COLO668 (cell line): ENCODE measurements around the gene CHST11.

Source experiments
- DNase-seq: peaks from one replicate; lab custom pipeline; 2025; ENCODE audit not compliant: unreplicated experiment; lab: John Stamatoyannopoulos, UW

The CHST11 gene

DNA sequence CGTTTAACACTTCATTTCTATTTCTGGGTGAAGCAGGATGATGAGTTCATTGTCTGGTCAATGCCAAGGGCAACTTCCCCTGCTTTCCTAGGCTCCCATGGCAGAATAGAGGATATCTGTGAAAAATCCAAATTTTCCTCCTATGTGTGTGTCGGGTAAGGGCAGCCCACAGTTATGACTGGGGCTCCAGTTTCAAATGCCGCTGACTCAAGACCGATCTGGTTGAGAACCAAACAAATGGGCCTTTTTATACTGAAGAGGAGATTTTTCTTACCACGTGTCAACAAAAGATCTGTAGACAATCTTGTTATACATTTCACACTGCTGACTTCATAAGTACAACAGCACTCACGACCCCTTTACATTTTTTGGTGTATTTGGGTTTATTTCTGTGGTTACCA is 120.8 kb downstream of the CHST11 start:
- DNase-seq: no peak

DNA sequence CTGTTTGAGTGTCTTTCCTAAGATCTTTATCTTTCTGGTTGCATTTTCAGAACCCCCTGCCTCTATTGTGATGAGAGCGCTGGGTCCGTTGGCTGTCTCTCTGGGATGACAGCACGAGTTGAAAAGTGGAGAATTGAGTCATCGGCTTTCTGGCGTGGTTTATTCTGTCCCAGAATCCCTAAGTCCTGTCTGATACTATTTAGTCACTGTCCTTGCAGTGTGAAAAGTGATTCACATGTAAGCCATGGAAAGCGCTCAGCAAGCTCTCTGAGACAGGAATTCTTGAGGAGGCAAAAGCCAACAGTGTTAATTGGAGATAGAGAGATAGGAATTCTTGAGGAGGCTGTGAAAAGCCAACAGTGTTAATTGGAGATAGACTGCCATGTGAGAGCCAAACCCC is 121.7 kb downstream of the CHST11 start:
- DNase-seq: no peak

DNA sequence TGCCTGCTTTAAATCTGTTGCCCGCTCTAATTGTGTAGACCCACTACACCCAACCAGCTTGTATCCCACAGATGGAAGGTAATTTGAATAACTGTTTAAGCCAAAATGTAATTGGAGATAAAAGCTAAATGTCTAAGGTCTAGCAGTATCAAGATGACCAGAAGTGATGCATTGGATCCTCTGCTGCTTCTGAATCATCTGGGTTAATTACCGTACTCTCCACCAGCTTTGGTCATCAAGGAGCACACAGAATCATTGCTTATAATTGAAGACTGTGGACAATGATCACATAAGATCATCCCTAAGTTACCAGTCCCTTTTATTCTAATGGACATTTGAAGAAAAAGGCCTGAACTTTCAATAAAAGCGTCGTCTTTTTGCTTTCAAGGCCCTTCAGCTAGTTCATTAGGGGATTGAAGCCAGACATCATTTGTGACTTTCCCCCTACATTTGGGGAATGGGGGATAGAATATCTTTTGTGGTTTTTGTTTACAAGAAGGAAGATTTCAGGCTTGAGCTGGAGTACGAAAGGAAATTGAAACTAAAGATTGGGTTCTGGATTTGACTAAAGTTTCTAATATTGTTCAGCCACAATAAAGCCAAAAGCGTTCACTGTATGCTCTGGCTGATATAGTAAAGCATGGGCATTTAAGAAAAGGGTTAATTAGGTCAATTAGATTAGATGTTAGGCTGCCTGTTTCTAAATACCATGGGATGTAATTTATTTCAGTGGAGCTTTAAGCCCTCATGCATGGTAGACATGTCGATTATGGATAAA is 123.2 kb downstream of the CHST11 start:
- DNase-seq: no peak

DNA sequence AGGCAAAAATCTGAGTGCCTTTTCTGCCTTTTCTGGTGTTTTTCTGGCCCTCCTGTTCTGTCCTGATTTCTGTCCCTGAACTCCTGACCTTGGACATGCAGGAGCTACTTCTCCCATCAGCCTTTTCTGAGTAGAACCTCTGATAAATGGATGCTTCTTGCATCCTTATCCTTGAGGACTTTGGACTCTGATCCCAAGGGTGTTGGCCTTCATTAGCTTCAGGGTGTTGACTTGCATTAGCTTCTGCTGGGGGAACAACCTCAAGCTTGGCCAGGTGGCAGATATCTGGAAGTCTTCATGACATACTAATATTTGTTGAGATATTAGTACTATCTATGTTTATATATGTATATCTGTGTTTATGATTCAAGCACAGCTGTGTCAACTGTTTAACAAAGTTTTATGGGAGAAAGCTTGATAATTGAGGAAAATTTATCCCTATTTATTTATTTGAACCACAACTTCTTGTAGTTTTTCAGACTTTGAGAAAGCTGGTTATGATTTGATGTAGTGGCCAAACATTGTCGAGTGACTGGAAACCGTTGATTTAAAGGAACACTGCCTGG is 124.3 kb downstream of the CHST11 start:
- no peak for DNase-seq

DNA sequence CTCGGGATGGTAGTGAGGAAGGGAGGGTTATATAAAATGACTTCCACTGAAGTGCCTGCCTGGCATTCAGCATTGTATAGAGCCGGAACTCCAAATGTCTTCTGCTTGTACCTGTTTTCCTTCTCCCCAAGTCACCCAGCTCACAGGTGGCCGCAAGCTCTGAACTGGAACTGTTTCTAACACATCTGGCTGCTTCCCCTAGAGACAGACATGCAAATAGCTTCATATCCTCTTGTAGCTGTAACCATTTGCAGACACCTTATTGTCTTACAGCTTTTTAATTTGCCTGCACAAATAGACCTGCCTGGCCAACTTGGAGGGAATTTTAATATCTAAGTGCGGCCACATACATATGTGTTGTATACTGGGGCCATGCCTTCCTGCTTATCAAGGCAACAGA is 126.0 kb downstream of the CHST11 start:
- no peak for DNase-seq

DNA sequence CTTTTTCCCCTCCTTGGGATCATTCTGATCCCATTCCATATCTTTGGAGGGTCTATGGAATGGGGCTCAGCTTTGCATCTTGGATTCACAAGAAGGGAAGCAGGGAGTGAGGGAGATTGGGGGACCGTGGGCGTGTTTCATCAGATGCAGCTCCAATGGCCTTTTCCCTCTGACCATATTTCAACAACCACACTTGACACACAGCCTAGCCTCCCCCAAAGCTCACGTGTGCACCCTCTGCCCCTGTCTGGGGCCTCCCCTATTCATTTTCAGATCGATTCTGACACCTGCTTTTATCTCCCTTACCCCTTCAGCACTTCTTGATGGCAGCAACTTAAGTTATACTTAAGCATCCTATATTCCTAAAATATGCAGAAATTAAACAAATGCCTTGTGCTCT is 126.6 kb downstream of the CHST11 start:
- no peak for DNase-seq

DNA sequence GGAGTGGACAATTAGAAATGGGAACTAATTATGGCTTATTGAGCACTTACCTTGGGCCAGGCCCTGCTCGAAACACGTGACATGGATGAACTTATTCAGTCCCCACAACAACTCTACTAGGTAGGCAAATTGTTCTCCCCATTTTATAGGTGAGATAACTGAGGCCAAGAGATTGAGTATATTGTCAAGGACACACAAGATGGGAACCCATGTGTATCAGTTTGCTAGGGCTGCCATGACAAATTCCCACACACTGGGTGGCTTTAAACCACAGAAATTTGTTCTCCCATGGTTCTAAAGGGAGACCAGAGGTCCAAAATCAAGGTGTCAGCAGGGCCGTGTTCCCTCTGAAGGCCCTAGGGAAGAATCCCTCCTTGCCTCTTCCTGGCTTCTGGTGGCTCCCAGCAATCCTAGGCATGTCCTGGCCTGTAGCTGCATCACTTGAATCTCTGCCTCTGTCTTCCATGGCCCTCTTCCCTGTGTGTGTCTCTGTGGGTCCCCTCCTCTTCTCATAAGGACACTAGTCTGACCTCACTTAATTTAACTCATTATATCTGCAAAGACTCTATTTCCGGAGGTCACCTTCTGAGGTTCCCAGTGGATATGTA is 128.8 kb downstream of the CHST11 start:
- no peak for DNase-seq

DNA sequence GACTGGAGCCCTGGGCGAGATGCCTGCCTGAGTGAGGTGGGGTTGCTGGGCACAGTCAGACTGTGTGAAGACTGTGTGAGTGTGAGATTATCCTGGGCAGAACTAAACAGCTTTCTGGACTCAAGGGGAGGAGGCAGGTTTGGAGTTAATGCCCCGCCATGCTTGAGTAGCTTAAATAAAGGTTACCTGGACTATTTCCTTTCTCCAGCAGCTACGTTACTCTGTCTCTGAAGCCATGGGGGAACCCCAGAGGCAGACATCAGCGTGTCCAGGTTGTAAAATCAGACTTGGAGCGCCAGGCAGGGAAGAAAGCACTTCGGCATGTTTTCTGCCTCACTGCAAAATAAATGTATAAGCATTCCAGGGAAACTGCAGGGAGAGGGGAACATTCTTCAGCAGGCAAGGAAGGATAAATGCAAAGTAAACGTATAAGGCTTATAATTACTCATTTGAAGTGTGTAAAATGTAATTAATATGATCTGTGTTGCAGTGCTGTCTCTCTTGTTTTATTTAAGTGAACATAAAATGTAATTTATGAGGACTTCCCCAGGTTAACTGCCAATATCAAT is 129.7 kb downstream of the CHST11 start:
- DNase-seq: no peak

DNA sequence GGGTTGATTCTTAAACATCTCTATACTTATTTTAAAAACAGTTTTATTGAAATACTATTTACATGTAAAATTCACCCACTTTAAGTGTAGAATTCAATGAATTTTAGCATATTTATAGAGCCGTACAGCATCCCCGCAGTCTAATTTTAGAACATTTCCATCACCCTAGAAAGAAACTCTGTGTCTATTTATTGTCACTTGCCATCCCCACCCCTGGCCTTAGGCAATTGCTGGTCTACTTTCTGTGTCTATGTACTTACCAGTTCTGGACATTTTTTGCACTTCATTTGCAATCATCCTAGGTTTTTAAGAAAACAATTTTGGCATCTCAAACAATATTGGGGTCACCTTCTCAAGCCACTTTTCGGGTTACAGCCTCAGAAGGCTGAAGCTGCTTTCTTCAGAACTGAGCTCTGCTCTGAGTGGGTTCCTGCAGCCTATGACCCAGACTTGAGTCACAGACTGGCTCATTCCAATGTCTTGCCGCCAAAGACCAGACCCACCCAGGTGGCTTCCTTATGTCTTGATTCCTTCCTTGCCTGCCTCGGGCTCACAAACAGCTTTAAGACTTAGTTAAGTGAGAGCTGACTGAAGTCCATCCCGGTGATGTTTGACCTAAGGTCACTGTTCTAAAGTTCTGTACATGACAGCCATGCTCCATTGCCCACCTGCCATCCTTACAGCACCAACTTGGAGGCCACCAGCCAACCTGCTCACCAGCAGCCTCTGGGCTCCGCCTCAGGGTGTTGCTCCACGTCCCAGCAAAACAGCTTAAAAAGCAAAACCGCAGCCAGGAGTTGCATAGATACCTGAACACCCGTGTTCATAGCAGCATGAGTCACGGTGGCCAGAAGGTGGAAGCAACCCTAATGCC is 131.5 kb downstream of the CHST11 start:
- no peak for DNase-seq

DNA sequence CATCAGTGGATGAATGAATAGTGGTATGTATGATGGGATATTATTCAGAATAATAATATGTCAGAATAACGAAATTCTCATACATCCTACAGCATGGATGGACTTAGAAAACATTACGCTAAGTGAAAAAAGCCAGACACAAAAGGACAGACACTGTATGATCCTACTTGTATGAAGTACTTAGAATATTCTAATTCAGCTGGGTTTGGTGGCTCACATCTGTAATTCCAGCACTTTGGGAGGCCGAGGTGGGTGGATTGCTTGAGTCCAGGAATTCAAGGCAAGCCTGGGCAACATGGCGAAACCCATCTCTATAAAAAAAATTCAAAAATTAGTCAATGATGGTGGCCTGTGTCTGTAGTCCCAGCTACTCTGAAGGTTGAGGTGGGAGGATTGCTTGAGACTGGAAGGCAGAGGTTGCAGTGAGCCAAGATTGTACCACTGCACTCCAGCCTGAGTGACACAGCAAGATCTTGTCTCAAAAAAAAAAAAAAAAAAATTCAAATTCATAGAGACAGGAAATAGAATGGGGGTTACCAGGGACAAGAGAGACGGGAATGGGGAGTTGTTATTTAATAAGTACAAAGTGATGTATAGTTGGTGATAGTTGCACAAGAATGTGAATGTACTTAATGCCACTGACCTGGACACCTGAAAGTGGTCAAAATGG is 132.3 kb downstream of the CHST11 start:
- no peak for DNase-seq

DNA sequence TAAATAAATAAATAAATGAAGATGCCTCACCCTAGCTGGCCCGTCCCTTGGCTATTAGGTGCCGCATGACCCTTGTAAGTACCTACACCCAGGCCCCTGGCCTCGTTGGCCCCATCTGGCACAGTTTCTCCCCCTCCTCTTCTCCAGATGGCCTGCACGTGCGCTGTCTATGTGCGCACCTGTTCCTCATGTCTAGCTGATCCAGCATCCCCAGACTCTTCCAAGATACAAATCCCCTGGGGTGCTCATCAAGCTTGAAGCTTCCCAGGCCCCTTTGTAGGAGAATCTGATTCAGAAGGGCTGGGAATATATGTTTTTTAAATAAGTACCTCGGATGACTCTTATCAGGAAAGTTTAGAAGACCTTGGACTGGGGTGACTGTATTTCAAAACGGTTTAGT is 133.3 kb downstream of the CHST11 start:
- DNase-seq: no peak

DNA sequence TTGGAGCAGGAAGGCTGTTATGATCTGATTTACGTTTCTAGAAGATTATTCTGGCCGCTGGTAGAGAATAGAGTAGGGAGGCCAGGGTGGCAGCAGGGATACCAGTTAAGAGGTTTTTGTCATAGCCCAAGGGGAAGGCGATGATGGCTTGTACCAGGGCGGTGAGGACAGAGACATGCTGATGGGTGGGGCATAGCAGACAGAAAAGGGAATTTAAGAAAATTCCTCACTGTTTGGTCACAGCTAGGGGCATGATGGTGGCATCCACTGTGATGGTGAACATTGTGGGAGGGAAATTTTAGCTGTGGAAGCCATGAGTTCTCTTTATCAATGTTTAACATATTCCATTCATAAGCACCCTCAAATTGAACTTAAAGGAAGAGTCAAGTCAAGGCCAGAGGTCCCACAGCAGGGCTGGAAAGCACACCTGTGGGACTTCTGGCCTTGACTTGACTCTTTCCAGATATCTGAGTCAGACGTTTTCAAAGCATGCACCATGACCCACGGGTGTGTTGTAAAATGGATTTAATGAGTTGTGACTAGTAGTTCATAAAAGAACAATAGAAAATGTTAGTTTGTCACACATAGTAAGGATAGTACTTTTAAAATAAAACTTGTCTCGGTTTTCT is 134.6 kb downstream of the CHST11 start:
- no peak for DNase-seq

DNA sequence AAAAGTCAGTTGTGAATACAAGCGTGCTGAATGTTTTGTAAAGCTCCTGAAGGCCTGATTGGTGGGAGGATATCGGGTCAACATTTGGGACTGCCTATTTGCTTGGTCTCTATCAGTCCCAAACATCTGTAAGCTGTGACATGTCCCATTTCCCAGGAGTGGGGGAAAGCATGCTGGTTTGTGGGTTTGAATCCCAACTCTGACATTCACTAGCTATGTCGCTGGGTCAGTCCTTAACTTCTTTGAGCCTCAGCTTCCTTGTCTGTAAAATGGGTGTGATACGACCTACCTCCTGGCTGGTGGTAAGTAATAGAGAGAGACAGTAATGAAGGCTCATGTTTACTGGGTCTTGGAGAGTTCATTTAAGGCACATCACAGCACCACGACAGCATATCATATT is 136.7 kb downstream of the CHST11 start:
- DNase-seq: no peak

DNA sequence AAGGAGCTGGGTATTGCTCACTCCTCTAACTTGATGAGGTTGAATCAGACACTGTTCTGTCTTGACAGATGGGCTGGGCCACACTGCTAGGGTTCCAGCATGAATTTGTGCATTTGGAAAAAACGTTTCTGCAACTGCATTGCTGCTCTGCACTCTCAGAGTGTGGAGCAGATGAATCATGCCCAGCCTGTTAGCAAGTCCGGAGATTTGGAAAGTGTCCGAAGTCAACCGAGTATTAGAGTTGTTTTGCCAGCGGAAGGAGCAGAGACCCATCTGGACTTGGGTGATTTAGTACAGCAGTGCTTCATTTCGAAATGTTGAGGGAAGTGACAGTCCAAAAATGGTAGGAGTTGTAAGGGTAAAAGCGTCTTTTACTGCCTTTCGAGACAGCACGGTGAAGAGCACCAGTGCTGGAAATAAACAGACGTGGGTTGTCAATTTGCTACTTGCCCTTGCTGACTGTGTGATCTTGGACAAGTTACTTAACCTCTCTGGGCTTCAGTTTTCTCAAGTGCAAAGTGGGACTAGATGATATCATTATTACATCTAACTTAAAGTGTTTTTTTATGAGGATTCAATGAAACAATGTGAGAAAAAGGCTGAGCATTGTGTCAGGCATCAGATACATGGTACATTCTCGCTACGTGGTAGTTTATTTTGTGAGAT is 139.5 kb downstream of the CHST11 start:
- DNase-seq: no peak

DNA sequence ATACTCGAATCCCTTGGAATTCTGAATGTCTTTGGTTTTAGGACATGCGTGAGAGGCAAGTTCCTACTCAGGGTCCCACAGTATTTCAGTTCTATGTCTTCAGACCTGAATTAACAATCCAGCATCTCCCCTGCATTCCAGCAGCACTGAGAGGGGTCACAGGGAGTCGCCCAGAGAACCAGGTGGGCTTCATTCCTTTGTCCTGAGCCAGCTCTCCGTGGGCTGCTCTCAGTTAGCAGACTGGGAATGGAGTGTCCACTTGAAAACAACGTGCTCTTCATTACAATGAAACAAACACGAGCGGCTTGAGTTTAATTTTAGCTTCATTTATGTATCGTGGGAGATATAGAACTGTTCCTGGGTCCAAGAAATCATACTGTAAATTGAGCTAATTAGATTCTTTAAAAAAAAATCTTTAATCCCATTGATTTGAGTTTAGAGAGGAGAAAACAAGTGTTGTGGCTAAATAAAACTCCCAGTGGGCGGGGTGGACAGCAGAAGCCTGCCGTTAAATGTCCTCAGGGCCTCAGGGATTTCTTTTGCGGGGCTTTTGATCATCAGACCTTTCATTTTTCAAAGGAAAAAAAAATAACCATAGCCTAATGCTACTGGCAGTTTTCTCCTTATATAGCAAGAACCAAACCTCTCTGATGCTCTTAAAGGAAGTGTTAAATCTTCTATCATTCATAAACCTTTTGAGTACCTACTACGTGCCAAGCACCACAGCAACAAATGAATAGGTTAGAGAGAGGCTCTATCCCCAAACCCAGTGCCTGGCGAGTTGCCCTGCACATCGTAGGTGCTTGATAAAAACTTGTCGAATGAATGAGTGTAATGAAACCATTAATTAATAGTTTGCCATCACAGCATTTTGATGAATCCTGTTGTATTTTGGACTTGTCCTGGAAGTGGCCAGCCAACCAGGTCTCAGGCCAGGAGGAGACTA is 140.4 kb downstream of the CHST11 start:
- no peak for DNase-seq

DNA sequence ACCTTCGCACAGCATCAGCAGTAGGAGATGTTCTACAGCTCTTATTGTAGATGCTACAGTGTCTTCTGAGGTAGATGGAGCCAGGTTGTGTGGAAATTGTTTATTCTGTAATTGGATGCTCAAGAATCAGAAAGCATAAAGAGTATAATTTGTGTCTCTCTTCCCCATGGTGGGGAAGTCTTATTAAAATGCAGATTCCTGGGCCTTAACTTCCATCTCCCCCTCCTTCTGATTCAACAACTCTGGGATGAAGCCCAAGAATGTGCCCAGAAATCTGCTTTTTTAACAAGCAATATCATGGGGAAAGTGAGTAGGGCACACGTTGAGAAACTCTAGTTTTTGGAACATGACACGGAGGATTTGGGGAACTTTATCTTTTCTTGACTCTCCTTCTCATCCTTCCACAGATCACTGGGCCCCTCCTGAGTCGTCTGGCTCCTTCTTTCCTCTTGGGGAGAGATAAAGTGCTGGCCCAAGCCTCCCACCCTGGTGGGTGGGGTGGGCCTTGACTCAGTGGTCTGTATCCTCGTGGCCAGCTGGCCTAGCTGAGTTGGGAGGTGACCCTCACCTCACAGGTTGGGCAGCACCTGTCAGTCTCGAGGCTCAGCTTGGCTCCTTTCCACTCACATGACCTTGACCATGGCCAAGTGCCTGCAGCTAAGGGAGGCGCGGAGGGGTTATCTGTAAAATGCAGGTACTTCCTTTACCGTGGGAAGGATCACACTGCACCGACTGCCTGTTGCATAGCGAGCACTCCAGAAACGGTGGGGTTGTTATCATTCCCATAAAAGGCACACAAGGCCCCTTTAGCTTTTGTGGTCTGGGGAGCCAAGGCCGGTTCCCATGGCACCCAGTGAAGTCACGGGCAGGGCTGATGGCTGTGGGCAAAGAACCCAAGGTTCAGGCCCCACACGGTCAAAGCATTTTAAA is 141.9 kb downstream of the CHST11 start:
- DNase-seq: no peak

DNA sequence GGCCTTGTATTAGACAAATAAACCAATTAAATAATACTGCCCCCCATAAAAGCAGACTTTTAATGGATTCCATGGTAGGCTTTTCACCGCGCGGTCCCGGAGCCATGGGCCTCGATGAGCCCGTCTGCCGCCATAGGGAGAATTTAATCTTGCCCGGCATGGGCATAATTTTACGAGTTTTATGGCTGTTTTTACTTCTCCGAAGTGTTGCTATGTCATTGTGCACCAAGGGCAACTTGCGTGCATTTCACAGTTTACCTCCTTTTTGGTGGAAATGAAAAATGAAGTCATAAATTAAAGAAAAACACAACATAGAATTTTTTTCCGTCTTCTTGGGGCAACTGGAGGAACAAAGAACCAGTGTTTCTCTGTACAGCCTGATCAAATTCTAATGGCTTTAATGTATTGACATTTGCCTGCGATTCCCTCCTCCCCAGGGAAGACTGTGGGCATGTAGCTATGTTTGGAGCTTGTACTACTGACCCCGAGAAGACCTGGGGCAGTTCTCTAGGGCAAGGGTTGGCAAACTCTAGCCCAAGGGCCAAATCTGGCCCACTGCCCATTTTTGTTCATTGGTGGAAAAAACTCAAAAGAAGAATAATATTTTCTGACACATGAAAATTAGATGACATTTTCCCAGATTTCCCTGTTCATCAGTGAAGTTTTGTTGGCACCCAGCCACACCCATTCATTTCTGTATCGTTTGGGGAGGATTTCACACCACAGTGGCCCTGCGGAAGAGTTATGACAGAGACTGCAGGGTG is 142.7 kb downstream of the CHST11 start:
- DNase-seq: no peak
